ENCODE results near the gene ANKLE1. TPM values are rescaled to one million over a fixed set of nuclear protein-coding genes. Genes with fewer than 3 reads are reported as not detected.

Gene ANKLE1
- total RNA-seq, 1 experiment from 2014 or later: 16.5 TPM

DNA sequence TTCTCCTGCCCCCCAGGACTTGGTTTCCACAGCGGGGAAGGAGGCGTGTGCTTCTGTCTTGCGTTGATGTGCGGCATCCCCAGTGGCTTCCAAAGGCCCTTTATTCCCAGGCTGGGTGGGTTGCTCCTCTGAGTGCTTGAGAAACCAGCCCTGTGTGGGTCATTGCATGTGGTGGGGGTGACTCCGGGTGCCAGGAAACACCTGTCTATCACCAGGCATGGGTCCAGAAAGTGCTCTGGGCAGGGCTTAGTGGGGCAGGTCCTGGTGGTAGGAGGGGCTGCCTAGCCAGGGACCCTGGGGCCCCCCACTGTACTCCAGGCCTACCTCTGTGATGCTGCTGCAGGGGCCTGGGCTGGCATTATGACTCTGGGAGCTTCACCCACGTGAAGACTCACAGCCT is 37.3 kb downstream of the ANKLE1 start:
- no peak overlapping the region for H2BK5ac ChIP-seq (ENCODE audit: insufficient read length, low read length)
- H4K20me1 ChIP-seq (ENCODE audit: control insufficient read depth, insufficient read depth, insufficient read length): no peaks in the 10 kb centered on the region
- peaks cover 22 to 57% (median 41%) of the 10 kb centered on the region in 3 experiments; a peak in 6 of 7 replicates for H3K36me3 Mint-ChIP-seq (ENCODE audit: insufficient read depth in 1 of 3, low read depth in 3 of 3)
- H3K9ac ChIP-seq (ENCODE audit: extremely low read depth, insufficient read length, low read length): no peak overlapping the region
- H2BK12ac ChIP-seq (ENCODE audit: insufficient read length, low read depth, low read length): no peak overlapping the region
- peaks cover 3% of the 10 kb centered on the region in 2 experiments; a peak in 2 of 4 replicates for H3K4me1 Mint-ChIP-seq
- H3K4me3 Mint-ChIP-seq: no peak overlapping the region
- H2BK20ac ChIP-seq (ENCODE audit: low read depth, low read length, poor library complexity, severe bottlenecking): no peak overlapping the region
- H3T11ph ChIP-seq (ENCODE audit: low read length): no peak overlapping the region
- no peak overlapping the region for H2AK5ac ChIP-seq (ENCODE audit: insufficient read length, low read length)
- H2AFZ ChIP-seq (ENCODE audit: low read length): no peak overlapping the region
- H3K4ac ChIP-seq (ENCODE audit: low read depth, low read length): no peak overlapping the region
- H3K9me3 Mint-ChIP-seq: no peaks in the 10 kb centered on the region
- no peaks in the 10 kb centered on the region for H3K79me2 ChIP-seq (ENCODE audit: insufficient read depth, low read length)
- H3K18ac ChIP-seq (ENCODE audit: insufficient read length, low read depth, low read length): no peak overlapping the region
- H3K4me1 ChIP-seq (ENCODE audit: insufficient read depth, low read length): no peaks in the 10 kb centered on the region
- H3K79me1 ChIP-seq (ENCODE audit: insufficient read depth, low read depth, low read length, poor library complexity, severe bottlenecking): no peaks in the 10 kb centered on the region
- no peak overlapping the region for H3K27ac ChIP-seq (ENCODE audit: insufficient read length, low read depth, low read length)
- no peak overlapping the region for H3K23ac ChIP-seq (ENCODE audit: insufficient read length, low read depth, low read length)
- H4K91ac ChIP-seq (ENCODE audit: insufficient read length, low read depth, low read length): no peak overlapping the region
- H3K27me3 Mint-ChIP-seq (ENCODE audit: low read depth): peaks cover 2% of the 10 kb centered on the region; the same call in 1 of the 2 replicates
- no peak overlapping the region for H4K8ac ChIP-seq (replicated peaks; ENCODE audit: insufficient read length, low read depth, low read length)
- no peak overlapping the region for H4K5ac ChIP-seq (ENCODE audit: insufficient read length, low read depth, low read length)
- H3K56ac ChIP-seq (ENCODE audit: insufficient read length, low read depth, low read length): no peak overlapping the region
- H3K14ac ChIP-seq (ENCODE audit: insufficient read depth, low read length): no peak overlapping the region
- H3K9me3 ChIP-seq (ENCODE audit: control insufficient read depth, low read depth, low read length): no peaks in the 10 kb centered on the region
- H3K4me2 ChIP-seq (ENCODE audit: insufficient read depth, insufficient read length, low read length): no peak overlapping the region
- H2BK15ac ChIP-seq (ENCODE audit: low read depth, low read length): no peak overlapping the region
- no peaks in the 10 kb centered on the region for H3K27me3 ChIP-seq (ENCODE audit: insufficient read depth, low read length)
- H3K27ac Mint-ChIP-seq: no peak overlapping the region
- WGBS (ENCODE audit: extremely low coverage, insufficient read length, low lambda C conversion rate): no CpG with 5 or more reads among the region's 6 CpGs
- H2BK120ac ChIP-seq (ENCODE audit: low read depth, low read length, poor library complexity, severe bottlenecking): no peak overlapping the region
- DNase-seq: no peak
- no peaks in the 10 kb centered on the region for H3K23me2 ChIP-seq (ENCODE audit: insufficient read length, low read depth, low read length, poor library complexity, severe bottlenecking)
- TF ChIP-seq, protein P1, sequence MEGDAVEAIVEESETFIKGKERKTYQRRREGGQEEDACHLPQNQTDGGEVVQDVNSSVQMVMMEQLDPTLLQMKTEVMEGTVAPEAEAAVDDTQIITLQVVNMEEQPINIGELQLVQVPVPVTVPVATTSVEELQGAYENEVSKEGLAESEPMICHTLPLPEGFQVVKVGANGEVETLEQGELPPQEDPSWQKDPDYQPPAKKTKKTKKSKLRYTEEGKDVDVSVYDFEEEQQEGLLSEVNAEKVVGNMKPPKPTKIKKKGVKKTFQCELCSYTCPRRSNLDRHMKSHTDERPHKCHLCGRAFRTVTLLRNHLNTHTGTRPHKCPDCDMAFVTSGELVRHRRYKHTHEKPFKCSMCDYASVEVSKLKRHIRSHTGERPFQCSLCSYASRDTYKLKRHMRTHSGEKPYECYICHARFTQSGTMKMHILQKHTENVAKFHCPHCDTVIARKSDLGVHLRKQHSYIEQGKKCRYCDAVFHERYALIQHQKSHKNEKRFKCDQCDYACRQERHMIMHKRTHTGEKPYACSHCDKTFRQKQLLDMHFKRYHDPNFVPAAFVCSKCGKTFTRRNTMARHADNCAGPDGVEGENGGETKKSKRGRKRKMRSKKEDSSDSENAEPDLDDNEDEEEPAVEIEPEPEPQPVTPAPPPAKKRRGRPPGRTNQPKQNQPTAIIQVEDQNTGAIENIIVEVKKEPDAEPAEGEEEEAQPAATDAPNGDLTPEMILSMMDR (conservative IDR thresholded peaks at IDR 0.05): no peak

Measured in H9 (cell line).